Suprapubic skin (tissue), 4 donors: Measurements from ENCODE around the gene CARS2.

Source experiments
- POLR2A ChIP-seq, 2 donors: fragments of 450-650 bp; IDR thresholded peaks; one replicate each; pipeline ENCODE4 v1.6.1; 2017; ENCODE audit warnings: antibody characterized with exemption in 2 of 2, mild to moderate bottlenecking in 2 of 2, moderate library complexity in 2 of 2
- POLR2AphosphoS5 ChIP-seq, 3 donors: sonication (generic); formaldehyde crosslinking; IDR thresholded peaks; one replicate each; pipeline ENCODE4 v1.6.1; 2017; ENCODE audit warnings: antibody characterized with exemption in 3 of 3
- TF ChIP-seq, protein P1 (sequence below), 2 donors: fragments of 200-600 bp in 1 of 2; fragments of 450-650 bp in 1 of 2; sonication (generic) in 1 of 2; IDR thresholded peaks; one replicate each; pipeline ENCODE4 v1.5.1; 2016 to 2019; ENCODE audit warnings: antibody characterized with exemption in 2 of 2, mild to moderate bottlenecking in 1 of 2, moderate library complexity in 1 of 2

DNA sequence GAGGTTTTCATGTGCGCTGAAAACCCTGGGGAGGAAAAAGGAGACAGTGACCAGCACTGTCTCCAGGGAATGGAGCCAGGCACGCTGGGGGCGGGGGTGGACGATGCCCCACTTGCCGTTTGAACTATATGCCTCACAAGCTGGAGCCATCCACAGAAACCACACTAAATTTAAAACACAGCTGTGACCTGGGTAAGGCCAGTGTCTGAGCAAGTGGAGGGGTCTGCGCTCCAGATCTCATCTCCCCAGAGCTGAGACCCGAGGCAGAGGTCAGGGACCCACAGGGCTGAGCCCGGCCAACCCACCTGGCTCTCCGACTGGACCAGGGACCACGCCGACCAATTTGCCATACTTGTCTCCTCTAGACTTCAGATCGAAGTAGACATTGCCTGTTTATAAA is 23.2 kb downstream of the CARS2 start:
- TF ChIP-seq POLR2A (IDR thresholded peaks at IDR 0.05) (no peak), POLR2AphosphoS5 (IDR thresholded peaks at IDR 0.05) (no peak)
- TF ChIP-seq, protein P1, sequence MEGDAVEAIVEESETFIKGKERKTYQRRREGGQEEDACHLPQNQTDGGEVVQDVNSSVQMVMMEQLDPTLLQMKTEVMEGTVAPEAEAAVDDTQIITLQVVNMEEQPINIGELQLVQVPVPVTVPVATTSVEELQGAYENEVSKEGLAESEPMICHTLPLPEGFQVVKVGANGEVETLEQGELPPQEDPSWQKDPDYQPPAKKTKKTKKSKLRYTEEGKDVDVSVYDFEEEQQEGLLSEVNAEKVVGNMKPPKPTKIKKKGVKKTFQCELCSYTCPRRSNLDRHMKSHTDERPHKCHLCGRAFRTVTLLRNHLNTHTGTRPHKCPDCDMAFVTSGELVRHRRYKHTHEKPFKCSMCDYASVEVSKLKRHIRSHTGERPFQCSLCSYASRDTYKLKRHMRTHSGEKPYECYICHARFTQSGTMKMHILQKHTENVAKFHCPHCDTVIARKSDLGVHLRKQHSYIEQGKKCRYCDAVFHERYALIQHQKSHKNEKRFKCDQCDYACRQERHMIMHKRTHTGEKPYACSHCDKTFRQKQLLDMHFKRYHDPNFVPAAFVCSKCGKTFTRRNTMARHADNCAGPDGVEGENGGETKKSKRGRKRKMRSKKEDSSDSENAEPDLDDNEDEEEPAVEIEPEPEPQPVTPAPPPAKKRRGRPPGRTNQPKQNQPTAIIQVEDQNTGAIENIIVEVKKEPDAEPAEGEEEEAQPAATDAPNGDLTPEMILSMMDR (IDR thresholded peaks at IDR 0.05) = no peak
